GM19238 (cell line): ENCODE data around the gene FHOD3.

ENCODE experiments used
- DNase-seq: peaks from one replicate; pipeline ENCODE4 v3.0.0; 2011; ENCODE audit warnings: low spot score; ENCODE audit not compliant: insufficient read length

FHOD3 gene

GRCh38 chr18:36650266-36650665 is 352.8 kb downstream of the FHOD3 start:
- DNase-seq: no peak

GRCh38 chr18:36650906-36651305 is 353.4 kb downstream of the FHOD3 start:
- no peak for DNase-seq

GRCh38 chr18:36652503-36652902 is 355.0 kb downstream of the FHOD3 start:
- no peak for DNase-seq

- no peak for DNase-seq
Observed at GRCh38 chr18:36653141-36653869, 355.8 kb downstream of the FHOD3 start.

GRCh38 chr18:36653870-36654269 is 356.4 kb downstream of the FHOD3 start:
- DNase-seq: no peak

GRCh38 chr18:36655074-36655473 is 357.6 kb downstream of the FHOD3 start:
- DNase-seq: no peak

GRCh38 chr18:36655930-36656329 is 358.4 kb downstream of the FHOD3 start:
- DNase-seq: no peak

GRCh38 chr18:36658611-36659010 is 361.1 kb downstream of the FHOD3 start:
- no peak for DNase-seq

- DNase-seq: no peak
Observed at GRCh38 chr18:36660311-36660710, 362.8 kb downstream of the FHOD3 start.

- DNase-seq: no peak
Observed at GRCh38 chr18:36661999-36662398, 364.5 kb downstream of the FHOD3 start.

GRCh38 chr18:36663312-36663711 is 365.8 kb downstream of the FHOD3 start:
- DNase-seq: no peak

- DNase-seq: no peak
Observed at GRCh38 chr18:36665952-36666351, 368.4 kb downstream of the FHOD3 start.

GRCh38 chr18:36667811-36668210 is 370.3 kb downstream of the FHOD3 start:
- DNase-seq: no peak

GRCh38 chr18:36668349-36668748 is 370.8 kb downstream of the FHOD3 start:
- DNase-seq: no peak

- no peak for DNase-seq
Observed at GRCh38 chr18:36672437-36673344, 375.2 kb downstream of the FHOD3 start.

GRCh38 chr18:36673452-36673851 is 375.9 kb downstream of the FHOD3 start:
- no peak for DNase-seq

GRCh38 chr18:36675076-36675475 is 377.6 kb downstream of the FHOD3 start:
- DNase-seq: no peak

GRCh38 chr18:36675542-36675941 is 378.0 kb downstream of the FHOD3 start:
- DNase-seq: no peak

GRCh38 chr18:36676629-36677028 is 379.1 kb downstream of the FHOD3 start:
- no peak for DNase-seq

- DNase-seq: no peak
Observed at GRCh38 chr18:36680042-36680441, 382.5 kb downstream of the FHOD3 start.

GRCh38 chr18:36685580-36685979 is 388.1 kb downstream of the FHOD3 start:
- no peak for DNase-seq
